ENCODE results near the gene TSHZ2. TPM values are rescaled to one million over a fixed set of nuclear protein-coding genes. Genes with fewer than 3 reads are reported as not detected.
"Not testable (repeated sequence)": the region's sequence is repeated elsewhere in the genome, so short reads cannot be mapped to it uniquely, and the experiment has no call there.

TSHZ2 gene
- total and polyA plus RNA-seq, 5 donors from 2014 or later = 1.00 to 41.7 (median 2.1) TPM

GRCh38 chr20:53497246-53497645 is 525.1 kb downstream of the TSHZ2 start:
- Histone ChIP-seq H3K4me3 (ENCODE audit: low read depth, low read length) (no peak overlapping the region), H3K27ac (ENCODE audit: insufficient read depth, low read length, poor library complexity, severe bottlenecking) (no peak overlapping the region), H3K36me3 (ENCODE audit: control insufficient read depth, insufficient read depth, low read length) (no peaks in the 10 kb centered on the region), H3K27me3 (ENCODE audit: control insufficient read depth, insufficient read depth, low read length) (no peaks in the 10 kb centered on the region), H3K4me1 (ENCODE audit: control insufficient read depth, insufficient read depth, low read length, poor library complexity, severe bottlenecking) (no peaks in the 10 kb centered on the region), H3K9me3 (ENCODE audit: control insufficient read depth in 2 of 2, low read length in 2 of 2) (no peaks in the 10 kb centered on the region)
- H3K9me3 Mint-ChIP-seq = peaks cover 0 to 3% (median 0%) of the 10 kb centered on the region in 7 donors
- ATAC-seq (ENCODE audit: low read depth in 2 of 2) (no peak), DNase-seq (no peak)
- peaks cover 5% of the 10 kb centered on the region for H3K27me3 Mint-ChIP-seq
- no peak overlapping the region for H3K27ac Mint-ChIP-seq
- H3K36me3 Mint-ChIP-seq = no peaks in the 10 kb centered on the region
- H3K4me3 Mint-ChIP-seq = no peak overlapping the region
- no peaks in the 10 kb centered on the region for H3K4me1 Mint-ChIP-seq

DNA sequence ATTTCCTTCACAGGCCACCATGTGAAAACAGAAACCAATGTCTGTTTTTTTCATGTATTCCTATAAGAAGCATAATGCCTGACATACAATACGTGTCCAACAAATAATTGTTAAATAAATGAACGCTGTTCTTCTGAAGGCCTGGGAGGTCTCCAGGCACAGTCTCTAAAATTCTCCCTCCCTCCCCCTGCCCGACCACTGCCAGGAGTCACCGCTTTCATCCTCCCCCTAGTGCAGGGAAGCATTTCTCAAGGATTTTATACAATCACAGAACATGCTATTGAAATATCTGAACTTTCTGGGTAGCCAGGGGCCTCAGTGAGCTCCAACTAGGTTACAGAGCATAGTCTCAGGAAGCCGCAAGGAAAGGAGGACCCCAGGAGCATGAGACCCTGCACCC is 526.2 kb downstream of the TSHZ2 start:
- H3K4me3 Mint-ChIP-seq = no peak overlapping the region

DNA sequence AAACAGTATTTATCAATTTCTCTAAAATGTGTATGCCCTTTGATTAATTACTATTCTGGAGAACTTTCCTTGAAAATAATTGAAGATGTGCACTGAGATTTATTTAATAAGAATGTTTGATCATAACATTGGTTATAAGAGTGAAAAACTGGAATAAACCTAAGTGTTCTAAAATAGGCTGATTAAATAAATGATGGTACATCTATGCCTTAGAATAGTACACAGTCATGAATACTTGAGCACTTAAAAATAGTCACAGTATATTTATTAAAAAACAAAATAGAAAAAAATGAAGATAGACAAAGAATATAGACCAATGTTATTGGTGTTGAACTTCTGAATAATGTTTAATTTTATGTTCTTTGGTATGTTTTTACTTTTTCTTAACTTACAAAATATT is 528.5 kb downstream of the TSHZ2 start:
- Mint-ChIP-seq H3K36me3 (no peaks in the 10 kb centered on the region), H3K27ac (no peak overlapping the region), H3K27me3 (peaks cover 11% of the 10 kb centered on the region), H3K9me3 (peaks cover 0 to 3% (median 0%) of the 10 kb centered on the region in 7 donors), H3K4me3 (no peak overlapping the region), H3K4me1 (no peaks in the 10 kb centered on the region)
- no peak for ATAC-seq (ENCODE audit: low read depth in 2 of 2)
- H3K9me3 ChIP-seq (ENCODE audit: control insufficient read depth in 2 of 2, low read length in 2 of 2) = no peaks in the 10 kb centered on the region
- no peak for DNase-seq
- no peak overlapping the region for H3K27ac ChIP-seq (ENCODE audit: insufficient read depth, low read length, poor library complexity, severe bottlenecking)
- no peaks in the 10 kb centered on the region for H3K4me1 ChIP-seq (ENCODE audit: control insufficient read depth, insufficient read depth, low read length, poor library complexity, severe bottlenecking)
- H3K4me3 ChIP-seq (ENCODE audit: low read depth, low read length) = no peak overlapping the region
- H3K36me3 ChIP-seq (ENCODE audit: control insufficient read depth, insufficient read depth, low read length) = no peaks in the 10 kb centered on the region
- H3K27me3 ChIP-seq (ENCODE audit: control insufficient read depth, insufficient read depth, low read length) = no peaks in the 10 kb centered on the region

More for the DNA sequence above, 526.2 kb downstream of the TSHZ2 start:
- no peak for ATAC-seq (ENCODE audit: low read depth in 2 of 2)
- Mint-ChIP-seq H3K27me3 (peaks cover 10% of the 10 kb centered on the region), H3K4me1 (no peaks in the 10 kb centered on the region), H3K9me3 (peaks cover 0 to 3% (median 0%) of the 10 kb centered on the region in 7 donors), H3K27ac (no peak overlapping the region), H3K36me3 (no peaks in the 10 kb centered on the region)
- Histone ChIP-seq H3K4me1 (ENCODE audit: control insufficient read depth, insufficient read depth, low read length, poor library complexity, severe bottlenecking) (no peaks in the 10 kb centered on the region), H3K36me3 (ENCODE audit: control insufficient read depth, insufficient read depth, low read length) (no peaks in the 10 kb centered on the region), H3K27me3 (ENCODE audit: control insufficient read depth, insufficient read depth, low read length) (no peaks in the 10 kb centered on the region), H3K4me3 (ENCODE audit: low read depth, low read length) (no peak overlapping the region), H3K9me3 (ENCODE audit: control insufficient read depth in 2 of 2, low read length in 2 of 2) (no peaks in the 10 kb centered on the region), H3K27ac (ENCODE audit: insufficient read depth, low read length, poor library complexity, severe bottlenecking) (no peak overlapping the region)
- no peak for DNase-seq

GRCh38 chr20:53502820-53503219 is 530.7 kb downstream of the TSHZ2 start:
- Mint-ChIP-seq H3K4me3 (no peak overlapping the region), H3K4me1 (no peaks in the 10 kb centered on the region), H3K27ac (no peak overlapping the region), H3K36me3 (no peaks in the 10 kb centered on the region), H3K9me3 (no peaks in the 10 kb centered on the region), H3K27me3 (peaks cover 6% of the 10 kb centered on the region)
- no peak overlapping the region for H3K27ac ChIP-seq (ENCODE audit: insufficient read depth, low read length, poor library complexity, severe bottlenecking)
- no peaks in the 10 kb centered on the region for H3K27me3 ChIP-seq (ENCODE audit: control insufficient read depth, insufficient read depth, low read length)
- no peak overlapping the region for H3K4me3 ChIP-seq (ENCODE audit: low read depth, low read length)
- H3K9me3 ChIP-seq (ENCODE audit: control insufficient read depth in 2 of 2, low read length in 2 of 2) = no peaks in the 10 kb centered on the region
- no peak for ATAC-seq (ENCODE audit: low read depth in 2 of 2)
- DNase-seq = no peak
- H3K4me1 ChIP-seq (ENCODE audit: control insufficient read depth, insufficient read depth, low read length, poor library complexity, severe bottlenecking) = no peaks in the 10 kb centered on the region
- H3K36me3 ChIP-seq (ENCODE audit: control insufficient read depth, insufficient read depth, low read length) = no peaks in the 10 kb centered on the region

DNA sequence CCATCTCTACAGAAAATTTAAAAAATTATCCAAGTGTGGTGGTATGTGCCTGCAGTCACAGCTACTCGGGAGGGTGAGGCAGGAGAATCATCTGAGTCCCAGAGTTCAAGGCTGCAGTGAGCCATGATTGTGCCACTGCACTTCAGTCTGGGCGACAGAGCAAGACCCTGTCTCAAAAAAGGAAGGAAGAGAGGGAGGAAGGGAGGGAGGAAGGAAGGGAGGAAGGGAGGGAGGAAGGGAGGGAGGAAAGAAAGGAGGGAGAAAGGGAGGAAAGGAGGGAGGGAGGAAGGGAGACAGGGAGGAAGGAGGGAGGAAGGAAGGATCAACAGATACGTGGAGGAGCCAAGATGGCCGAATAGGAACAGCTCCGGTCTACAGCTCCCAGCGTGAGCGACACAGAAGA is 531.4 kb downstream of the TSHZ2 start:
- H3K27ac ChIP-seq (ENCODE audit: insufficient read depth, low read length, poor library complexity, severe bottlenecking) = no peak overlapping the region
- no peaks in the 10 kb centered on the region for H3K36me3 ChIP-seq (ENCODE audit: control insufficient read depth, insufficient read depth, low read length)
- H3K9me3 Mint-ChIP-seq = no peaks in the 10 kb centered on the region
- no peaks in the 10 kb centered on the region for H3K4me1 ChIP-seq (ENCODE audit: control insufficient read depth, insufficient read depth, low read length, poor library complexity, severe bottlenecking)
- DNase-seq = no peak
- peaks cover 6% of the 10 kb centered on the region for H3K27me3 Mint-ChIP-seq
- H3K27me3 ChIP-seq (ENCODE audit: control insufficient read depth, insufficient read depth, low read length) = no peaks in the 10 kb centered on the region
- no peaks in the 10 kb centered on the region for H3K9me3 ChIP-seq (ENCODE audit: control insufficient read depth in 2 of 2, low read length in 2 of 2)
- ATAC-seq (ENCODE audit: low read depth in 2 of 2) = no peak
- no peaks in the 10 kb centered on the region for H3K36me3 Mint-ChIP-seq
- H3K27ac Mint-ChIP-seq = no peak overlapping the region
- no peaks in the 10 kb centered on the region for H3K4me1 Mint-ChIP-seq
- no peak overlapping the region for H3K4me3 ChIP-seq (ENCODE audit: low read depth, low read length)
- no peak overlapping the region for H3K4me3 Mint-ChIP-seq

- ATAC-seq (ENCODE audit: low read depth in 2 of 2); H3K27me3 ChIP-seq (ENCODE audit: control insufficient read depth, insufficient read depth, low read length): not testable (repeated sequence)
Measured at GRCh38 chr20:53504106-53504505, 531.9 kb downstream of the TSHZ2 start.

GRCh38 chr20:53510262-53510661 is 538.1 kb downstream of the TSHZ2 start:
- peaks cover 0 to 3% (median 0%) of the 10 kb centered on the region in 7 donors for H3K9me3 Mint-ChIP-seq
- H3K36me3 ChIP-seq (ENCODE audit: control insufficient read depth, insufficient read depth, low read length) = no peaks in the 10 kb centered on the region
- ATAC-seq (ENCODE audit: low read depth in 2 of 2) = no peak
- H3K4me1 Mint-ChIP-seq = peaks cover 0 to 2% (median 0%) of the 10 kb centered on the region in 4 donors
- H3K4me3 ChIP-seq (ENCODE audit: low read depth, low read length) = no peak overlapping the region
- no peaks in the 10 kb centered on the region for H3K27me3 ChIP-seq (ENCODE audit: control insufficient read depth, insufficient read depth, low read length)
- no peaks in the 10 kb centered on the region for H3K4me1 ChIP-seq (ENCODE audit: control insufficient read depth, insufficient read depth, low read length, poor library complexity, severe bottlenecking)
- H3K27ac Mint-ChIP-seq = no peak overlapping the region
- no peak overlapping the region for H3K4me3 Mint-ChIP-seq
- no peaks in the 10 kb centered on the region for H3K36me3 Mint-ChIP-seq
- no peaks in the 10 kb centered on the region for H3K9me3 ChIP-seq (ENCODE audit: control insufficient read depth in 2 of 2, low read length in 2 of 2)
- DNase-seq = no peak
- H3K27ac ChIP-seq (ENCODE audit: insufficient read depth, low read length, poor library complexity, severe bottlenecking) = no peak overlapping the region
- H3K27me3 Mint-ChIP-seq = no peaks in the 10 kb centered on the region

More at GRCh38 chr20:53504106-53504505, 531.9 kb downstream of the TSHZ2 start:
- not testable (repeated sequence) for H3K9me3 ChIP-seq (ENCODE audit: control insufficient read depth in 2 of 2, low read length in 2 of 2); H3K4me1 ChIP-seq (ENCODE audit: control insufficient read depth, insufficient read depth, low read length, poor library complexity, severe bottlenecking); DNase-seq; H3K9me3 Mint-ChIP-seq; H3K27ac ChIP-seq (ENCODE audit: insufficient read depth, low read length, poor library complexity, severe bottlenecking); H3K36me3 ChIP-seq (ENCODE audit: control insufficient read depth, insufficient read depth, low read length); H3K4me3 ChIP-seq (ENCODE audit: low read depth, low read length); H3K27ac Mint-ChIP-seq; H3K4me3 Mint-ChIP-seq; H3K4me1 Mint-ChIP-seq; H3K27me3 Mint-ChIP-seq; H3K36me3 Mint-ChIP-seq

DNA sequence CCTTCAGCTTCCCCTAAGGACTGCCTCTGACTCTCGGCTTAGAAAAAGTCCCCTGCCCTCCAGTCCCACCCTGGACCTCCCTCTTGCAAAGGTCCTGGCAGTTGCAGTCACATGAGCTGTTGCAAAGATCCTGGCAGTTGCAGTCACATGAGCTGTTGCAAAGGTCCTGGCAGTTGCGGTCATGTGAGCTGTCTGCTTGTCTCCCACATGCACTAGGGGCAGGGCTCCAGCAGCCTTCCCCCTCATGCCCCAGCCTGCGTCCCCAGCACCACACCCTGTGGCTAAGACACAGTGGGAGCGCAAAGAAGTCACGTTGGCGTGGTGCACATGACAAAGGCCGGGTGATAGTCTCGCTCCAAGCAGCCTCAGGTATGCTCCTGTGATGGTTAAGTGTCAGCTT is 538.5 kb downstream of the TSHZ2 start:
- no peaks in the 10 kb centered on the region for H3K27me3 ChIP-seq (ENCODE audit: control insufficient read depth, insufficient read depth, low read length)
- H3K36me3 ChIP-seq (ENCODE audit: control insufficient read depth, insufficient read depth, low read length) = no peaks in the 10 kb centered on the region
- Mint-ChIP-seq H3K27me3 (no peaks in the 10 kb centered on the region), H3K4me1 (peaks cover 0 to 2% (median 0%) of the 10 kb centered on the region in 4 donors), H3K4me3 (no peak overlapping the region), H3K9me3 (peaks cover 0 to 3% (median 0%) of the 10 kb centered on the region in 7 donors), H3K27ac (peak overlapping the region in 1 of 3 donors; percentile 18), H3K36me3 (no peaks in the 10 kb centered on the region)
- H3K4me3 ChIP-seq (ENCODE audit: low read depth, low read length) = no peak overlapping the region
- H3K27ac ChIP-seq (ENCODE audit: insufficient read depth, low read length, poor library complexity, severe bottlenecking) = no peak overlapping the region
- DNase-seq (no peak), ATAC-seq (ENCODE audit: low read depth in 2 of 2) (no peak)
- H3K4me1 ChIP-seq (ENCODE audit: control insufficient read depth, insufficient read depth, low read length, poor library complexity, severe bottlenecking) = no peaks in the 10 kb centered on the region
- H3K9me3 ChIP-seq (ENCODE audit: control insufficient read depth in 2 of 2, low read length in 2 of 2) = no peaks in the 10 kb centered on the region
